WI38 (cell line): ENCODE data around the gene LRRC8E.

ENCODE experiments used
- H3K4me3 ChIP-seq: 2 replicates; pipeline ENCODE4 v1.5.1; 2011; ENCODE audit warnings: low read depth, mild to moderate bottlenecking, control low read depth, low read length
- CTCF ChIP-seq: IDR thresholded peaks from 2 replicates; pipeline ENCODE4 v1.5.1; 2012; ENCODE audit warnings: low read depth, mild to moderate bottlenecking, control low read depth, low read length

Gene LRRC8E

GRCh38 chr19:7904074-7905020 is 16.0 kb downstream of the LRRC8E start:
- H3K4me3 ChIP-seq: peak overlapping the region; percentile 81
- TF ChIP-seq CTCF: no peak

GRCh38 chr19:7905268-7905667 is 17.0 kb downstream of the LRRC8E start:
- no peak for TF ChIP-seq CTCF
- H3K4me3 ChIP-seq: peak overlapping the region; percentile 81; the same call in 1 of the 2 replicates

- TF ChIP-seq CTCF: no peak
- no peak overlapping the region for H3K4me3 ChIP-seq
These were observed 17.5 kb downstream of the LRRC8E start for GRCh38 chr19:7905859-7906258.

GRCh38 chr19:7907122-7907521 is 18.8 kb downstream of the LRRC8E start:
- H3K4me3 ChIP-seq: no peak overlapping the region
- TF ChIP-seq CTCF: no peak

GRCh38 chr19:7907544-7907943 is 19.2 kb downstream of the LRRC8E start:
- no peak for TF ChIP-seq CTCF
- H3K4me3 ChIP-seq: no peak overlapping the region

GRCh38 chr19:7908078-7908699 is 19.9 kb downstream of the LRRC8E start:
- TF ChIP-seq CTCF: no peak
- H3K4me3 ChIP-seq: no peak overlapping the region

- TF ChIP-seq CTCF: no peak
- no peak overlapping the region for H3K4me3 ChIP-seq
These were observed 20.6 kb downstream of the LRRC8E start for GRCh38 chr19:7908742-7909461.
